Smooth muscle cell (in vitro differentiated cells): ENCODE measurements around the gene DIP2C. TPM values are rescaled to one million over a fixed set of nuclear protein-coding genes. Genes with fewer than 3 reads are reported as not detected.

Source experiments
- DNase-seq: peaks from one replicate; lab custom pipeline; 2025; ENCODE audit not compliant: unreplicated experiment; lab: John Stamatoyannopoulos, UW
- H2AFZ ChIP-seq: fragments of 200-600 bp; sonication (generic); 2 replicates; pipeline ENCODE4 v1.6.0; 2016; ENCODE audit warnings: antibody characterized with exemption, low read depth, mild to moderate bottlenecking
- H3F3A ChIP-seq: fragments of 200-600 bp; sonication (generic); 2 replicates; pipeline ENCODE4 v1.6.0; 2017; ENCODE audit warnings: antibody characterized with exemption, low read depth
- H3K27ac ChIP-seq: fragments of 200-600 bp; sonication (generic); 2 replicates; pipeline ENCODE4 v1.5.1; 2016; ENCODE audit warnings: low read depth, mild to moderate bottlenecking
- H3K27me3 ChIP-seq: fragments of 200-600 bp; sonication (generic); 2 replicates; pipeline ENCODE4 v1.6.1; 2016; ENCODE audit warnings: low read depth, mild to moderate bottlenecking
- H3K36me3 ChIP-seq: fragments of 200-600 bp; sonication (generic); 2 replicates; pipeline ENCODE4 v1.5.1; 2016; ENCODE audit warnings: low read depth
- H3K4me1 ChIP-seq: fragments of 200-600 bp; sonication (generic); 2 replicates; pipeline ENCODE4 v1.5.1; 2016; ENCODE audit warnings: low read depth
- H3K4me2 ChIP-seq: fragments of 200-600 bp; sonication (generic); 2 replicates; pipeline ENCODE4 v1.6.0; 2016; ENCODE audit warnings: mild to moderate bottlenecking
- H3K4me3 ChIP-seq: fragments of 200-600 bp; sonication (generic); 2 replicates; pipeline ENCODE4 v1.5.1; 2016; ENCODE audit warnings: mild to moderate bottlenecking
- H3K79me2 ChIP-seq: fragments of 200-600 bp; sonication (generic); 2 replicates; pipeline ENCODE4 v1.6.0; 2016; ENCODE audit warnings: low read depth, mild to moderate bottlenecking
- H3K9ac ChIP-seq: fragments of 200-600 bp; sonication (generic); 2 replicates; pipeline ENCODE4 v1.6.0; 2016; ENCODE audit warnings: low read depth
- H3K9me3 ChIP-seq: fragments of 200-600 bp; sonication (generic); replicated peaks from 2 replicates; pipeline ENCODE4 v1.5.1; 2016; ENCODE audit warnings: low read depth
- H4K20me1 ChIP-seq: fragments of 200-600 bp; sonication (generic); 2 replicates; pipeline ENCODE4 v1.6.0; 2016; ENCODE audit warnings: low read depth
- WGBS: methylation state at CpG from one replicate; pipeline ENCODE4 v1.1.7; 2016; ENCODE audit warnings: low lambda C conversion rate; 5-methylcytosine and 5-hydroxymethylcytosine counted together
- polyA plus RNA-seq: library from polyadenylated mRNA; unstranded; fragments of >200 nt; fragmentation: Nextera tagmentation; extraction: Ambion mirVana; gene quantifications from 2 replicates; pipeline ENCODE4 v1.2.1, GENCODE V29; 2016
- total RNA-seq: library from RNA; depleted of rRNA; stranded (reverse); fragments of >200 nt; gene quantifications from 2 replicates; pipeline ENCODE4 v1.2.3, GENCODE V29; 2014
- TF ChIP-seq, protein P1 (sequence below): fragments of 200-600 bp; sonication (generic); IDR thresholded peaks from 2 replicates; pipeline ENCODE4 v1.5.1; 2017; ENCODE audit warnings: borderline replicate concordance, mild to moderate bottlenecking, antibody characterized with exemption; ENCODE audit not compliant: insufficient read depth, poor library complexity, severe bottlenecking

DIP2C gene
- total and polyA plus RNA-seq, 2 experiments from 2014 or later: 14.9 to 15.3 TPM

DNA sequence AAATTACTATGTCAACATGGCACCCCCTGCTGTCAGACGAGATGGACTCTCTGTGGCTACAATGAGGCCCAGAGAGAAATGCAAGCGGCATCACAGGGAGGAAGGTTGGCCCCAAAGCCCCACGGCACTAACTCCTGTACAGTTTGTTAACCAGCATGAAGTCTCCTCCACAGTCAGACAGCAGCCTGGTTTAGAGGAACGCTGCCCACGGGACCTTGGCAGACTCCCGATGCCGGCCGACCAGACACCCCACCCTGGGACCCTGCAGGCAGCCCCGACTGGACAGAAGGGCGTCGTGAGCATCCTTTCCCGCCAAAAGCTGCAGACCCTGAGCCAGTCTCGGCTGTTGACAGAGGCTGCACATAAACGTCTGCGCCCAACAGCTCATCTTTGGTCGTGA is 158.8 kb downstream of the DIP2C start:
- H3K9me3 ChIP-seq: no peaks in the 10 kb centered on the region

GRCh38 chr10:529468-530230 is 159.8 kb downstream of the DIP2C start:
- no peak overlapping the region for H3K4me2 ChIP-seq
- no peak overlapping the region for H2AFZ ChIP-seq
- peaks cover 66% of the 10 kb centered on the region for H3K79me2 ChIP-seq
- TF ChIP-seq, protein P1, sequence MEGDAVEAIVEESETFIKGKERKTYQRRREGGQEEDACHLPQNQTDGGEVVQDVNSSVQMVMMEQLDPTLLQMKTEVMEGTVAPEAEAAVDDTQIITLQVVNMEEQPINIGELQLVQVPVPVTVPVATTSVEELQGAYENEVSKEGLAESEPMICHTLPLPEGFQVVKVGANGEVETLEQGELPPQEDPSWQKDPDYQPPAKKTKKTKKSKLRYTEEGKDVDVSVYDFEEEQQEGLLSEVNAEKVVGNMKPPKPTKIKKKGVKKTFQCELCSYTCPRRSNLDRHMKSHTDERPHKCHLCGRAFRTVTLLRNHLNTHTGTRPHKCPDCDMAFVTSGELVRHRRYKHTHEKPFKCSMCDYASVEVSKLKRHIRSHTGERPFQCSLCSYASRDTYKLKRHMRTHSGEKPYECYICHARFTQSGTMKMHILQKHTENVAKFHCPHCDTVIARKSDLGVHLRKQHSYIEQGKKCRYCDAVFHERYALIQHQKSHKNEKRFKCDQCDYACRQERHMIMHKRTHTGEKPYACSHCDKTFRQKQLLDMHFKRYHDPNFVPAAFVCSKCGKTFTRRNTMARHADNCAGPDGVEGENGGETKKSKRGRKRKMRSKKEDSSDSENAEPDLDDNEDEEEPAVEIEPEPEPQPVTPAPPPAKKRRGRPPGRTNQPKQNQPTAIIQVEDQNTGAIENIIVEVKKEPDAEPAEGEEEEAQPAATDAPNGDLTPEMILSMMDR: no peak
- H3K9ac ChIP-seq: no peak overlapping the region
- no peak for DNase-seq
- H3K36me3 ChIP-seq: no peaks in the 10 kb centered on the region
- no peaks in the 10 kb centered on the region for H3K9me3 ChIP-seq
- no peak overlapping the region for H3K4me3 ChIP-seq
- H3K4me1 ChIP-seq: no peaks in the 10 kb centered on the region
- no peaks in the 10 kb centered on the region for H3K27me3 ChIP-seq
- no peak overlapping the region for H3K27ac ChIP-seq
- H3F3A ChIP-seq: no peaks in the 10 kb centered on the region
- peaks cover 96% of the 10 kb centered on the region for H4K20me1 ChIP-seq
- WGBS: 96% methylated on average over 27 of the region's 27 CpGs

More for the DNA sequence above, 158.8 kb downstream of the DIP2C start:
- H2AFZ ChIP-seq: no peak overlapping the region
- H3K27ac ChIP-seq: no peak overlapping the region
- H3F3A ChIP-seq: no peaks in the 10 kb centered on the region
- no peaks in the 10 kb centered on the region for H3K36me3 ChIP-seq
- TF ChIP-seq, protein P1: no peak
- no peaks in the 10 kb centered on the region for H3K4me1 ChIP-seq
- no peaks in the 10 kb centered on the region for H3K27me3 ChIP-seq
- no peak overlapping the region for H3K4me2 ChIP-seq
- DNase-seq: no peak
- 92% methylated on average over 16 of the region's 16 CpGs for WGBS
- peaks cover 59% of the 10 kb centered on the region for H3K79me2 ChIP-seq
- H3K4me3 ChIP-seq: no peak overlapping the region
- peaks cover 95% of the 10 kb centered on the region for H4K20me1 ChIP-seq
- H3K9ac ChIP-seq: no peak overlapping the region

- no peaks in the 10 kb centered on the region for H3K9me3 ChIP-seq
- TF ChIP-seq, protein P1: no peak
- no peaks in the 10 kb centered on the region for H3F3A ChIP-seq
- DNase-seq: no peak
- H3K79me2 ChIP-seq: peaks cover 78% of the 10 kb centered on the region
- no peaks in the 10 kb centered on the region for H3K36me3 ChIP-seq
- H3K4me2 ChIP-seq: no peak overlapping the region
- H4K20me1 ChIP-seq: peaks cover 98% of the 10 kb centered on the region
- H3K9ac ChIP-seq: no peak overlapping the region
- no peak overlapping the region for H3K27ac ChIP-seq
- H3K4me1 ChIP-seq: no peaks in the 10 kb centered on the region
- no peaks in the 10 kb centered on the region for H3K27me3 ChIP-seq
- no peak overlapping the region for H3K4me3 ChIP-seq
- H2AFZ ChIP-seq: no peak overlapping the region
- WGBS: 95% methylated on average over 36 of the region's 37 CpGs
Measured at GRCh38 chr10:528173-529165, 161.0 kb downstream of the DIP2C start.
